Activated gamma-delta T cell treated with anti-CD3 and anti-CD28 coated beads, Interleukin-2, amount 50 U/mL, for 16 hours (primary cell): ENCODE results near the gene PAQR3.
A peak's percentile ranks its signal among the peaks of the same experiment; 100 is the strongest.

Experiments used
- DNase-seq: peaks from one replicate; pipeline ENCODE4 v3.0.0-alpha.2; 2020; ENCODE audit warnings: low read depth

Gene PAQR3

GRCh38 chr4:78938868-78939666 lies at the start of gene PAQR3:
PAQR3 (minus strand) TSS chr4:78939438; CDS start chr4:78939224, 214 bp downstream.
- peak; percentile 70 for DNase-seq

- DNase-seq: no peak
Observed at GRCh38 chr4:78987683-78988082, 48.4 kb upstream of the PAQR3 start.

DNA sequence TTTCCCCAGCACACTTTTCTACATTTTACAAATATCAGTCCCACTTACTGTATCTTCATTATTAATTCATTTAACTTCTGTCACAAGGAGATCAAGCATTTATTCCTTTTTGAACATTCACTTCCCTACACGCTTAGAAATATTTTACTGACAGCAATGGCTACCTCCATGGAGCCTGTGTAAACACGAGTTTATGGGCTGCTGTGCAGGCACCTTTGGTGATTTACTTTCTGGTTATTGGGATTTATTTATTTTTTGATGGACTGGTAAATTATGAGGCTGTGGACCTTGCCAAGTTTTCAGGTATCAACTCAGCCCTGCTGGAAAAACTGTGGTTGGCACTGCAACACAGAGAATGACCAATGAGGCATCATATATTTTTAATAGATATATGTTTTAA lies 45.4 kb upstream of the PAQR3 start:
- DNase-seq: no peak

GRCh38 chr4:78975865-78976264 lies 36.6 kb upstream of the PAQR3 start:
- no peak for DNase-seq

DNA sequence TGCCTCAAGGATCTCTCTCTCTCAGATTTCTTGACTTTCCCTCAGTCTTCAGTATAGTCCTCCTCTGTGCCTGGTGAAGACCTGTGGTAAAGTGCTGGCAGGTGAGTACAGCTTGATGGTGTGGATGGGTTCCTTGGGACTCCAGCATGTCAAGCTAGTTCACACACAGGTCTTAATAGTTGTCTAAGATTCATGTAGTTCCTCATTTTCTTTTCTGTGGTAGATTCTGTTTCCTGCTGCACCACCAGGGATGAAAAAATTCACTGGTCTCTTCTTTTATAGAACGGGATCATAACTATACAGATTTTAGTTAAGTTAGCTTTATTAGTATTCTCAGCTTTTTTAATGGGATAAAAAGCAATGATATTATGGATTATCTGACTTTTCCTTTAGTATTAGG lies 32.5 kb upstream of the PAQR3 start:
- no peak for DNase-seq

DNA sequence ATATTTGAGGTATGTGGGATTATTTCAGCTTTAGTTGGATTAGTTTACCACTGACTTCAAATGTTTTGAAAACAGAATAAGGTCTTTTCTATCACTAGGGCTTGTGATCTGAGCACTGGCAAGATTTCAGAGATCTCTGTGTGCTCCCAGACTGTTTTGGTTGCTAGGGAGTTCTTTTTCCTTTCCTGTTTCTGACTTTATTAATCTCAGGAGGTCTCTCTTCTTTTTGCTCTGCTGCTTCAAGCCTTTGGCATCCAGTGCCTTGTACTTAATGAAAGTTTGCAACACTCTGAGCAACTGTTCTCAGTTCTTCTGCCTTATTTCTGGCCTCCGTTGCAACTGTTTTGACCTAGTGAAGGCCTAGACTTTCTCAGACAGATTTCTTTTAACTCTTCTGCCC lies 32.1 kb upstream of the PAQR3 start:
- DNase-seq: no peak

GRCh38 chr4:78962597-78963115 lies 23.4 kb upstream of the PAQR3 start:
- no peak for DNase-seq

DNA sequence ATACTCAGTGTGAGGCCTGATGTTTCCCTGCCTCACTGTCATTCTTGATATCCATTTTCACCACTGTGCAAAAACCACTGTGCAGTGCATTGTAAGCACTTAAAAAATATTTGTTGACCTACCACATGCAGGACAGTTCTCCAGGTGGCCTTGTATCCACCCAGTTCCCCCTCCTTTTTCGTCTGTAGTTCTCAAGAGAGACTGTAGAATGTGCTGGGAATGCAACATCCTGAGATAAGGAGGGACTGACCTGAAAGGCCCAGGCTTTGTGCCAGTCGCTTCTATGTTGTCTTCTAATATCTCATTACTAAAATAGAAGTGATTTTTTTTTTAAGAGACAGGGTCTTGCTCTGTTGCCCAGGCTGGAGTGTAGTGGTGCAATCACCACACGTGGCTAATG lies 21.7 kb upstream of the PAQR3 start:
- DNase-seq: no peak

- no peak for DNase-seq
Observed at GRCh38 chr4:78956975-78957374, 17.7 kb upstream of the PAQR3 start.

GRCh38 chr4:78953769-78954666 lies 14.8 kb upstream of the PAQR3 start:
- DNase-seq: no peak

GRCh38 chr4:78953231-78953630 lies 14.0 kb upstream of the PAQR3 start:
- DNase-seq: no peak

DNA sequence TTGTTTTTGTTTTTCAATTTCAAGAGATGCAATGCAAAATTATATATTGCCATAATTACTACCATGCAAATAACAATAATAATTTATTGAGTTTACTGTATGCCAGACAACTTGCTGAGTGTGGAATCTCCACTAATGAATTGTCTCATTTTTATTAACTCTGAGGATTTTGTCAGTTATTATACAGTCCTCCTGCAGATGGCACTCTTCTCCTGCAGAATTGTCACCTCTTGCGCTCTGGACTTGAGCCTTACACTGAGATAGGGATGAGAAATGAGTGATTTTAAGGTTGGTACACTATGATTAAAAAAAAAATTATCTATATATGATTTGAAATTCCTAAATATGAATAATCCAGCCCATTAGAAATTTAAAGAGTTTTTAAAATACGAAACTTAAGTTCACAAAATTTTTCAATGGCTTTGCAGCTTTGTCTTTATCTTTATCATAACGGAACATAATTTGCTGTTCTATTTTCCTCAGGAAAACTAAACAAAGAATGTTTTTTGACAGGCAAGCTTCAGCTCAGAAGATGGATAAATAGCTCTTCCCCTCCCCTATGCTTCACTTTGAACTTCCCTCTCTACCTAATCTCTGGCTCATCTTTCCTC lies 12.7 kb upstream of the PAQR3 start:
- DNase-seq: peak; percentile 4

GRCh38 chr4:78949735-78950134 lies 10.5 kb upstream of the PAQR3 start:
- DNase-seq: no peak

DNA sequence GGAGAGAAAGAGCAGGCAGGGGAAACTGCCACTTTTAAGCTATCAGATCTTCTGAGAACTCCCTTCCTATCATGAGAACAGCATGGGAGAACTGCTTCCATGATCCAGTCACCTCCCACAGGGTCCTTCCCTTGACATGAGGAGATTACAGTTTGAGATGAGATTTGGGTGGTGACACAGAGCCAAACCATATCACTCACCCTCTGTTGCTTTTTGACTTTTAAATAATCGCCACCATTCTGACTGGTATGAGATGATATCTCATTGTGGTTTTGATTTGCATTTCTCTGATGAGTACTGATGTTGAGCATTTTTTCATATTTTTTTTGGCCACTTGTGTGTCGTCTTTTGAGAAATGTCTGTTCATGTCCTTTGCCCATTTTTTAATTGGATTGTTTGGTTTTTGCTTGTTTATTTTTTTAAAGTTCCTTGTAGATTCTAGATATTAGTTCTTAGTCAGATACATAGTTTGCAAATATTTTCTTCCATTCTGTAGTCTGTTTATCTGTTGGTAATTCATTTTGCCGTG lies 6.5 kb upstream of the PAQR3 start:
- no peak for DNase-seq

DNA sequence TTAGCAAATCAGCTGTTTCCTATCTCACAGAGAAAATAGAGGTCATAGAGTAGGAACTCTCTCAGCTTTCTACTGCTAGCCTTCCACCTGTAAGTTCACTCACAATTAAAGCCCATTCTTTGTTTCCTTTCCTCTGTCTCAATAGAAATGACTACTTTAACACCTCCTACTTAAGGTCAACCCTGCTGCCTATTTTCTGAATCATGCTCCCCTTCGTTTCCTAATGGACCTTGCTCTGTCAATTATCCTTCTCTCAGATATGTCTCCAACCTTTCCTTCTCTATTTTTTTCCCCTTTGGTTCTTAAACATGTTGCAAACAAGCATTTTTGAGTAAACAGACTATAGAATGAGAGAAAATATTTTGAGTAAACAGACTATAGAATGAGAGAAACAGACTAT lies 5.1 kb upstream of the PAQR3 start:
- DNase-seq: no peak

DNA sequence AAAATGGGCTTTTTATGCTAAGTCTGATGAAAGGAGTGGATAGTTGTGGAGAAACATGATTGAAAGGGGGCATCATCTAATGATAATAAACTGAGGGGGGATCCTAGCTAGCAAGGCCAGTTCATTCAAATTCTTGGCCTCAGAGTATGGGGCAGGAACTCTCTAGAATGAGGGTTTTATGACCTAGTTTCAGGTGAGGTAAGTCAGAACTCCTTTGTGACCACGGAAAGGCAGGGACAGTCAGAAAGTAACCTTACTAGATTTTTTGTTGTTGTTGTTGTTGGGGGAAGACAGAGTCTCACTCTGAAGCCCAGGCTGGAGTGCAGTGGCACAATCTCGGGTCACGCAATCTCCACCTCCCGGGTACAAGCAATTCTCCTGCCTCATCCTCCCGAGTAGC lies 1.5 kb upstream of the PAQR3 start:
- DNase-seq: no peak

DNA sequence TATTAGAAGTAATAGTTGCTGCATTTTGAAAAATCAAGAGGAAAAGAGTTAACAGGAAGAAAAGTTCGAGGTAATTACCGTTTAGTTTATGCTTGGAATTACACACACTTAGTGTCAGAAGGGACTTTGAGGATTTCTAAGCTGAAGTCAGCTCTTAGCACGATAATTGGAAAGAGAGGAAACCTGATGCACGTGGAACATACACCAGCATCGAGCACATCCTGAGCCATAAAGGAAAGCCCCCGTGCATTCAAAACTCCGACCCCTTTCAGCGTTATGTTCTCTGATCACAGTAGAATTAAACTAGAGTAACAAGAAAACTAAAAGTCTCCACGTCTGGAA lies 400 bp upstream of the PAQR3 start:
- no peak for DNase-seq

- DNase-seq: no peak
Observed at GRCh38 chr4:78938474-78938867, 767 bp downstream of the PAQR3 start.

- no peak for DNase-seq
Observed at GRCh38 chr4:78937837-78938236, 1.4 kb downstream of the PAQR3 start.

- no peak for DNase-seq
Observed at GRCh38 chr4:78936989-78937388, 2.2 kb downstream of the PAQR3 start.

DNA sequence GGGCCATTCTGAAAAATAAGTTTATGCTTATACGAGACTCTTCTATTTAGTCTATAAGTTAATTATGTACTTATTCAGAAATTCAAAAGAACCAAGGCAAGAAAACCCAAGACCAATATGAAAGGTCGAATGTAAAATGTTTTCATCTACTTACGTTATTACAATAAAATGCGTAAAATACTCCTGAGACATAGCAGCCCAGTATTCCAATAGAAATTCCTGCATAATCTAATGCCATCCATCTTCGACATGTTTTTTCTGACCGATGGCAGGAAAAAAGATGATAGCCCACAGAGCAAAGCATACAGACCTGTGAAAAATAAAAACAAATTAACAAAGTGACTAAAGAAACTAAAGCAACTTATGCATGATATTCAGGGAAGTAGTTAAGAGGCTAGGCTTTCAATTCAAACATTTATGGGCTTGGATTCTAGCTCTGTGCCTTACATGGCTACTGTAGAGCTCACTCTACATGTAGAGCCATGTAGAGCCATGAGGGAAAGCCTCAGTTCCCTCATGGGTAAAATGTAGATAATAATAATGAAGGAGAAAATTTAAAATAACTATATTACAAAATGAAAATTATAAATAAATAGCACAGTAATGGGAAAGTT lies 9.1 kb downstream of the PAQR3 start:
- no peak for DNase-seq

GRCh38 chr4:78928835-78929234 lies 10.4 kb downstream of the PAQR3 start:
- no peak for DNase-seq
